ENCODE measurements around the gene LIX1. TPM values are rescaled to one million over a fixed set of nuclear protein-coding genes. Genes with fewer than 3 reads are reported as not detected.

The LIX1 gene
- total RNA-seq, 1 experiment from 2014 or later: not detected

GRCh38 chr5:97076098-97076497 lies 66.3 kb downstream of the LIX1 start:
- DNase-seq (ENCODE audit: low spot score): no peak
- Mint-ChIP-seq H3K4me3 (no peak overlapping the region), H3K36me3 (no peaks in the 10 kb centered on the region), H3K27me3 (ENCODE audit: low read depth) (no peaks in the 10 kb centered on the region), H3K27ac (no peak overlapping the region), H3K9me3 (no peaks in the 10 kb centered on the region), H3K4me1 (no peaks in the 10 kb centered on the region)
- TF ChIP-seq ZNF138 (CRISPR knock-in tag; conservative IDR thresholded peaks at IDR 0.05) (no peak), JAZF1 (CRISPR knock-in tag; IDR thresholded peaks at IDR 0.05) (no peak), AFF4 (CRISPR knock-in tag; IDR thresholded peaks at IDR 0.05; ENCODE audit: borderline replicate concordance) (no peak), GTF2I (CRISPR knock-in tag; conservative IDR thresholded peaks at IDR 0.05) (no peak), CREM (CRISPR knock-in tag; IDR thresholded peaks at IDR 0.05) (no peak), ETV6 (CRISPR knock-in tag; IDR thresholded peaks at IDR 0.05) (no peak), TP53 (CRISPR knock-in tag; IDR thresholded peaks at IDR 0.05) (no peak), EMX1 (CRISPR knock-in tag; IDR thresholded peaks at IDR 0.05) (no peak), IRF1 (CRISPR knock-in tag; IDR thresholded peaks at IDR 0.05) (no peak), ZNF232 (CRISPR knock-in tag; IDR thresholded peaks at IDR 0.05) (no peak), GABPB1 (CRISPR knock-in tag; IDR thresholded peaks at IDR 0.05) (no peak)
- TF ChIP-seq, protein P1, sequence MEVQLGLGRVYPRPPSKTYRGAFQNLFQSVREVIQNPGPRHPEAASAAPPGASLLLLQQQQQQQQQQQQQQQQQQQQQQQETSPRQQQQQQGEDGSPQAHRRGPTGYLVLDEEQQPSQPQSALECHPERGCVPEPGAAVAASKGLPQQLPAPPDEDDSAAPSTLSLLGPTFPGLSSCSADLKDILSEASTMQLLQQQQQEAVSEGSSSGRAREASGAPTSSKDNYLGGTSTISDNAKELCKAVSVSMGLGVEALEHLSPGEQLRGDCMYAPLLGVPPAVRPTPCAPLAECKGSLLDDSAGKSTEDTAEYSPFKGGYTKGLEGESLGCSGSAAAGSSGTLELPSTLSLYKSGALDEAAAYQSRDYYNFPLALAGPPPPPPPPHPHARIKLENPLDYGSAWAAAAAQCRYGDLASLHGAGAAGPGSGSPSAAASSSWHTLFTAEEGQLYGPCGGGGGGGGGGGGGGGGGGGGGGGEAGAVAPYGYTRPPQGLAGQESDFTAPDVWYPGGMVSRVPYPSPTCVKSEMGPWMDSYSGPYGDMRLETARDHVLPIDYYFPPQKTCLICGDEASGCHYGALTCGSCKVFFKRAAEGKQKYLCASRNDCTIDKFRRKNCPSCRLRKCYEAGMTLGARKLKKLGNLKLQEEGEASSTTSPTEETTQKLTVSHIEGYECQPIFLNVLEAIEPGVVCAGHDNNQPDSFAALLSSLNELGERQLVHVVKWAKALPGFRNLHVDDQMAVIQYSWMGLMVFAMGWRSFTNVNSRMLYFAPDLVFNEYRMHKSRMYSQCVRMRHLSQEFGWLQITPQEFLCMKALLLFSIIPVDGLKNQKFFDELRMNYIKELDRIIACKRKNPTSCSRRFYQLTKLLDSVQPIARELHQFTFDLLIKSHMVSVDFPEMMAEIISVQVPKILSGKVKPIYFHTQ (CRISPR knock-in tag; IDR thresholded peaks at IDR 0.05): no peak
- TF ChIP-seq, protein P2, sequence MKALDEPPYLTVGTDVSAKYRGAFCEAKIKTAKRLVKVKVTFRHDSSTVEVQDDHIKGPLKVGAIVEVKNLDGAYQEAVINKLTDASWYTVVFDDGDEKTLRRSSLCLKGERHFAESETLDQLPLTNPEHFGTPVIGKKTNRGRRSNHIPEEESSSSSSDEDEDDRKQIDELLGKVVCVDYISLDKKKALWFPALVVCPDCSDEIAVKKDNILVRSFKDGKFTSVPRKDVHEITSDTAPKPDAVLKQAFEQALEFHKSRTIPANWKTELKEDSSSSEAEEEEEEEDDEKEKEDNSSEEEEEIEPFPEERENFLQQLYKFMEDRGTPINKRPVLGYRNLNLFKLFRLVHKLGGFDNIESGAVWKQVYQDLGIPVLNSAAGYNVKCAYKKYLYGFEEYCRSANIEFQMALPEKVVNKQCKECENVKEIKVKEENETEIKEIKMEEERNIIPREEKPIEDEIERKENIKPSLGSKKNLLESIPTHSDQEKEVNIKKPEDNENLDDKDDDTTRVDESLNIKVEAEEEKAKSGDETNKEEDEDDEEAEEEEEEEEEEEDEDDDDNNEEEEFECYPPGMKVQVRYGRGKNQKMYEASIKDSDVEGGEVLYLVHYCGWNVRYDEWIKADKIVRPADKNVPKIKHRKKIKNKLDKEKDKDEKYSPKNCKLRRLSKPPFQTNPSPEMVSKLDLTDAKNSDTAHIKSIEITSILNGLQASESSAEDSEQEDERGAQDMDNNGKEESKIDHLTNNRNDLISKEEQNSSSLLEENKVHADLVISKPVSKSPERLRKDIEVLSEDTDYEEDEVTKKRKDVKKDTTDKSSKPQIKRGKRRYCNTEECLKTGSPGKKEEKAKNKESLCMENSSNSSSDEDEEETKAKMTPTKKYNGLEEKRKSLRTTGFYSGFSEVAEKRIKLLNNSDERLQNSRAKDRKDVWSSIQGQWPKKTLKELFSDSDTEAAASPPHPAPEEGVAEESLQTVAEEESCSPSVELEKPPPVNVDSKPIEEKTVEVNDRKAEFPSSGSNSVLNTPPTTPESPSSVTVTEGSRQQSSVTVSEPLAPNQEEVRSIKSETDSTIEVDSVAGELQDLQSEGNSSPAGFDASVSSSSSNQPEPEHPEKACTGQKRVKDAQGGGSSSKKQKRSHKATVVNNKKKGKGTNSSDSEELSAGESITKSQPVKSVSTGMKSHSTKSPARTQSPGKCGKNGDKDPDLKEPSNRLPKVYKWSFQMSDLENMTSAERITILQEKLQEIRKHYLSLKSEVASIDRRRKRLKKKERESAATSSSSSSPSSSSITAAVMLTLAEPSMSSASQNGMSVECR (CRISPR knock-in tag; IDR thresholded peaks at IDR 0.05; ENCODE audit: borderline replicate concordance): no peak
- TF ChIP-seq, protein P3, sequence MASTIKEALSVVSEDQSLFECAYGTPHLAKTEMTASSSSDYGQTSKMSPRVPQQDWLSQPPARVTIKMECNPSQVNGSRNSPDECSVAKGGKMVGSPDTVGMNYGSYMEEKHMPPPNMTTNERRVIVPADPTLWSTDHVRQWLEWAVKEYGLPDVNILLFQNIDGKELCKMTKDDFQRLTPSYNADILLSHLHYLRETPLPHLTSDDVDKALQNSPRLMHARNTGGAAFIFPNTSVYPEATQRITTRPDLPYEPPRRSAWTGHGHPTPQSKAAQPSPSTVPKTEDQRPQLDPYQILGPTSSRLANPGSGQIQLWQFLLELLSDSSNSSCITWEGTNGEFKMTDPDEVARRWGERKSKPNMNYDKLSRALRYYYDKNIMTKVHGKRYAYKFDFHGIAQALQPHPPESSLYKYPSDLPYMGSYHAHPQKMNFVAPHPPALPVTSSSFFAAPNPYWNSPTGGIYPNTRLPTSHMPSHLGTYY (CRISPR knock-in tag; IDR thresholded peaks at IDR 0.05): no peak
- POLR2A ChIA-PET: no interaction called here
- CTCF ChIA-PET: no interaction called here
- no peak for ATAC-seq
